Tibial nerve (tissue), 4 donors: Measurements from ENCODE around the gene MRPS9.

Source experiments
- CTCF ChIP-seq, 5 experiments: fragments of 200-600 bp in 3 of 5; fragments of 450-650 bp in 2 of 5; sonication (generic) in 3 of 5; IDR thresholded peaks; one replicate each; pipeline ENCODE4 v1.5.1; 2016 to 2019; ENCODE audit warnings: antibody characterized with exemption in 5 of 5, mild to moderate bottlenecking in 3 of 5, moderate library complexity in 2 of 5
- EP300 ChIP-seq, 2 donors: sonication (generic); formaldehyde crosslinking; IDR thresholded peaks; one replicate each; pipeline ENCODE4 v1.6.1; 2017; ENCODE audit warnings: antibody characterized with exemption in 2 of 2, mild to moderate bottlenecking in 1 of 2

- no peak for TF ChIP-seq CTCF (IDR thresholded peaks at IDR 0.05)
- no peak for TF ChIP-seq EP300 (IDR thresholded peaks at IDR 0.05)
Observed at GRCh38 chr2:105138643-105139042, 100.8 kb downstream of the MRPS9 start.
